Activated CD4-positive, alpha-beta T cell treated with anti-CD3 and anti-CD28 coated beads, Interleukin-2, amount 10 ng/mL, durations not matched to agents 24 days and 14 days (primary cell): ENCODE measurements around the gene UBR3. TPM values are rescaled to one million over a fixed set of nuclear protein-coding genes. Genes with fewer than 3 reads are reported as not detected.
A peak's percentile ranks its signal among the peaks of the same experiment; 100 is the strongest.
"Not testable (repeated sequence)": the region's sequence is repeated elsewhere in the genome, so short reads cannot be mapped to it uniquely, and the experiment has no call there.

Source experiments
- DNase-seq: peaks from one replicate; pipeline ENCODE4 v3.0.0; 2022
- H3K27ac Mint-ChIP-seq: one replicate; pipeline ENCODE4 v1.8.0; 2022; ENCODE audit warnings: mild to moderate bottlenecking, mixed read lengths
- H3K27me3 Mint-ChIP-seq: one replicate; pipeline ENCODE4 v1.8.0; 2022; ENCODE audit warnings: mixed read lengths
- H3K36me3 Mint-ChIP-seq: one replicate; pipeline ENCODE4 v1.8.0; 2022; ENCODE audit warnings: low read depth, mild to moderate bottlenecking, mixed read lengths
- H3K4me1 Mint-ChIP-seq: one replicate; pipeline ENCODE4 v1.8.0; 2021; ENCODE audit warnings: mixed read lengths
- H3K4me3 Mint-ChIP-seq: one replicate; pipeline ENCODE4 v1.8.0; 2022; ENCODE audit warnings: mild to moderate bottlenecking, moderate library complexity, mixed read lengths
- H3K9me3 Mint-ChIP-seq: one replicate; pipeline ENCODE4 v1.8.0; 2021; ENCODE audit warnings: mixed read lengths
- intact Hi-C: fragments of 100-400 bp; cut with micrococcal nuclease; formaldehyde crosslinking; loops from one replicate; pipeline ENCODE4 v1.15.1; 2023
- total RNA-seq: library from RNA; stranded (reverse); gene quantifications from 2 replicates; pipeline ENCODE4 v1.2.3, GENCODE V29; 2022

Gene UBR3
- total RNA-seq, 1 donor from 2014 or later: 25.8 TPM

DNA sequence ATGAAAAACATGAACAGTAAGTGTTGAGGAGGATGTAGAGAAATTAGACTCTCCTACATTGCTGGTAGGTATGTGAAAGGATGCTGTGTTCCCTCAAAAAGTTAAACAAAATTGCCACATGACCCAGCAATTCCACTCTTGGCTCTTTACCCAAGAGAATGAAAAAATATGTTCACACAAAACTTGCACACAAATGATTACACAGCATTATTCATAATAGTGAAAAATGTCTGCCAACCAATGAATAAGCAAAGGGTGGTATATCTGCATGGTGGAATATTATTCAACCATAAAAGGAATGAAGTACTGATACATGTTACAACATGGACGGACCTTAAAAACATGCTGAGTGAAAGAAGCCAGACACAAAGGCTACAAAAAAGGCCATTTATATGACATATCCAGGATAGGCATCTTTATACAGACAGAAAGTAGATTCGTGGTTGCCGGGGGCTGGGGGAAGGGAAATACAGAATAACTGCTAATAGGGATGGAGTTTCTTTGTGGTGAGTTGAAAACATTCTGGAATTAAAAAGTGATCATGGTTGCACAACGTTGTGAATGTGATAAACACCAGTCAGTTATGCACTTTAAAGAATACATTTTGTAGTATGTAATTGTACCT, 265.3 kb downstream of the UBR3 start:
- DNase-seq: no peak
- Mint-ChIP-seq H3K27ac (no peak overlapping the region), H3K27me3 (peaks cover 8% of the 10 kb centered on the region), H3K4me3 (no peak overlapping the region), H3K9me3 (no peaks in the 10 kb centered on the region), H3K36me3 (no peaks in the 10 kb centered on the region), H3K4me1 (no peaks in the 10 kb centered on the region)
- intact Hi-C loops: no loop called here

DNA sequence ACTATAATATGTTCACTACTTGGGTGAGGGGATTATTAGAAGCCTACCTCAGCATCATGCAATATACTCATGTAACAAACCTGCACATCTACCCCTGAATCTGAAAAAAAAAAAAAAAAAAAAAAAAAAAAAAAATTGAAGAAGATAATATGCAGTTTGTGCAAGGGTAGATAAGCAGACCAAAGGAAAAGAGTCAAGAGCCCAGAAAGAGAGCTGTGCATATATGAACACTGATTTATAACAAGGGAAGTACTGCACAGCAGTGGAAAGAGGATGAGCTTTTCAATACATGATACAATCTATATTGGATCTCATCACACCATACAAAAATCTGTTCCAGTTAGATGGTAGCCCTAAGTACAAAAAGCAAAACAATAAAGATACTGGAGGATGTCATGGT, 268.1 kb downstream of the UBR3 start:
- DNase-seq: no peak
- Mint-ChIP-seq H3K9me3 (no peaks in the 10 kb centered on the region), H3K4me1 (no peaks in the 10 kb centered on the region), H3K27me3 (peaks cover 11% of the 10 kb centered on the region), H3K4me3 (no peak overlapping the region), H3K36me3 (no peaks in the 10 kb centered on the region), H3K27ac (no peak overlapping the region)
- intact Hi-C loops: no loop called here

DNA sequence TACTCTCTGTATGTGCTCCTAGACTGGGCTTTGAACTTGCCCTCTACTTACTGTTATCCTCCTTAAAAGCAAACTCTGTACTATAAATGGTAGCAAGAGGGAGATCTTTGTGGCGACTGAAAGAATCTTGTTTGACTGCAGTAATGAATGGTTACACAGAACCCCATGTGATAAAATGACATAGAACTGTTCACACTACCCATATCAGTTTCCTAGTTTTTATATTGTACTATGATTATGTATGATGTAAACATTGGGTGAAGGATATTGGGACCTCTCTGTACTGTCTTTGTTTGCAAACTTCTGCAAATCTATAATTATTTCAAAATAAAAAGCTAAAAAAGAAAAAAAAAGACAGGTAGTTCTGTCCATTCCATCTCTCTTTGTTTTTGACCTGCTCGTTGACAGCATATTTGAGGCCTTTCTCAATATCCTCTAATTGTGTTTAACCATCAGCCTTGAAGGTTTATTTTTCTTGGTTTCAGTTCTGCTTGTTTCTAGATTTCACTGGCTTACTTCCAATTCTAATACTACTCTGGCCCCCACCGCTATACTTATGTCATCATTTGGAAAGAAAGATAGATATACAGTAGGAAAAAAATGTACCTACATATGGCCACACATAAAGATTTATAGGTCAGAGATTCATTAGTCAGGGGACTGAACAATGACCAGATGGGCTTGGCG, 271.5 kb downstream of the UBR3 start:
- H3K9me3 Mint-ChIP-seq: no peaks in the 10 kb centered on the region
- peaks cover 7% of the 10 kb centered on the region for H3K27me3 Mint-ChIP-seq
- H3K27ac Mint-ChIP-seq: no peak overlapping the region
- no peaks in the 10 kb centered on the region for H3K4me1 Mint-ChIP-seq
- no peaks in the 10 kb centered on the region for H3K36me3 Mint-ChIP-seq
- no peak overlapping the region for H3K4me3 Mint-ChIP-seq
- DNase-seq: no peak
- intact Hi-C loops: no loop called here

DNA sequence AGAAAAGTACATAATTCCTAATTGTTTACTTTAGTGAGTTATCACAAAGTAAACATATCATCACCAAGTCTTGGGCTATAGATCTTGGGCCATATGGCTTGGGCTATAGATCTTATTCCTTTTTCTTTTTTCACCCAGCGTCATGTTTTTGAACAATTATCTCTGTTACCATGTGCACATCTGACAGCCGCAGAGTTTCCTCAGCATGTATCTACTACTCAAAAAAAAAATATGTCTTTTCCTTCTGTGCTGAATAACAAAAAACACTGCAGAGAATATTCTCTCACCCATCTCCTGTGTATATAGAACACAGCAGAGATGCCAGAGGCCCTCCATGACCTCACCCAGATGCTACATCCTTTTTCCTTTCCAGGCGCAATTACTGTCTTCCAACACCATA, 274.5 kb downstream of the UBR3 start:
- intact Hi-C loops: no loop called here
- H3K9me3 Mint-ChIP-seq: no peaks in the 10 kb centered on the region
- H3K27me3 Mint-ChIP-seq: peaks cover 13% of the 10 kb centered on the region
- H3K36me3 Mint-ChIP-seq: no peaks in the 10 kb centered on the region
- H3K27ac Mint-ChIP-seq: no peak overlapping the region
- H3K4me1 Mint-ChIP-seq: no peaks in the 10 kb centered on the region
- H3K4me3 Mint-ChIP-seq: no peak overlapping the region
- no peak for DNase-seq

DNA sequence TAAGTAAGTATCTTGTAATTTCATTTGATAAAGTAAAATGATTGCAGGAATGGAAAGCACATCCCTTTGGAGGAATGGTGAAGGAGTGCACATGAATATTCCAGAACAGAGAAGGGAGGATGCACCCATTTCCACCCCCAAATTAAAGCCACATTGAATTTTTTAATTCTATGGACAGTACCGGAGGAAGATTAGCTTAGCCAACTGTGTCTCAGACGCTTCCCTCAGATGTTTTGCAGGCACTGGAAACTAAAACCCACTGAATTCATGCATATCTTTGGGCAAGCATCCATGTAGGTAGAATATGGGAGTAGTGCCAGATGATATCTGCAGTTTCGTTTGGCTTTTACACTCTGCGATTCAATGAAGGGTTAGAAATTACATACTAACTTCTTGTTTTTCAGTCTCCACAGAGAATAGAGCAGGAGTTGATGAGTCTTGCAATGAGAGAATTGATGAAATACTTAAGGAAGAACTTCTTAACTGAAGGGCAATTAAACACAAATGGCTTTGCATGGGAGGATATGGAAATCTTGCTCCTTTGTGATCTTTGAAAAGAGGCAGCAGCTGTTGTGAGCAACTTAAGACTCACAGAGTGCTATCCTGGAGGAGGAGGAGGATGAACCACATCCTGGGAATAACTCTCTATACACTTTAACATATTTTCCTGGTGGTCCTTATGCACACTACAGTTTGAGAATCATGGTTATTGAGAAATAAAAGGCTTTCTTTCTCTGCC, 279.0 kb downstream of the UBR3 start:
- intact Hi-C loops: no loop called here
- H3K4me3 Mint-ChIP-seq: no peak overlapping the region
- H3K27me3 Mint-ChIP-seq: peaks cover 14% of the 10 kb centered on the region
- H3K36me3 Mint-ChIP-seq: no peaks in the 10 kb centered on the region
- no peaks in the 10 kb centered on the region for H3K9me3 Mint-ChIP-seq
- no peak overlapping the region for H3K27ac Mint-ChIP-seq
- H3K4me1 Mint-ChIP-seq: no peaks in the 10 kb centered on the region
- DNase-seq: no peak

DNA sequence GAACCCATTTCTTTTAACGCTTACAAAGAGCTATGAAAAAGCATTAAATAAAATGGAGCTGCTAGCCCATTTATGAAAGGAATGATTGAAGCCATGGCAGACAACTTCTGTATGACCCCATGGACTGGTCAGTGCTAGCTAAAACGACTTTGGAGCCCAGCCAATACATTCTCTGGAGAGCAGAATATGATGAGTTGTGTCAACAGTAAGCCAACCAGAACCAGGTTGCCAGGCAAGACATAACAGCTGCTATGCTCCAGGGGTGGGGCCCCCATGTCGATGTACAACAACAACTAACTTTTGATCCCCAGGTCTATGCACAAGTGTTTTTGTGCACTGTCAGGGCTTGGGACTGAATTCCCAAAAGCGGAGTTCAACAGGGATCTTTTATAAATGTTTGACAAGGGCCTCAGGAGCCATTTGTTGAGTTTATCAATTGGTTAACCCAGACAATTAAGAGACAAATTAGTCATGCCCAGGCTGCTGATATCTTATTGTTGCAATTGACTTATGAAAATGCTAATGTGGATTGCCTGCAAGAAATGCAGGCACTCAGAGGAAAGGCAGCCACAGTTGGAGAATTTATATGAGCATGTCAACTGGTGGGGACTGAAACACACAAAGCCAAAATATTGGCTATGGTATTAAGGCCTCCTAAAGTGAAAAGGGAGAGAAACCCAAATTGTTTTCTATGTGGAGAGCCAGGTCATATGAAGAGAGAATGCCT, 286.1 kb downstream of the UBR3 start:
- Mint-ChIP-seq H3K36me3 (no peaks in the 10 kb centered on the region), H3K27ac (no peak overlapping the region), H3K27me3 (peaks cover 2% of the 10 kb centered on the region), H3K9me3 (no peaks in the 10 kb centered on the region), H3K4me1 (no peaks in the 10 kb centered on the region), H3K4me3 (no peak overlapping the region)
- intact Hi-C loops: no loop called here
- DNase-seq: peak; percentile 26

DNA sequence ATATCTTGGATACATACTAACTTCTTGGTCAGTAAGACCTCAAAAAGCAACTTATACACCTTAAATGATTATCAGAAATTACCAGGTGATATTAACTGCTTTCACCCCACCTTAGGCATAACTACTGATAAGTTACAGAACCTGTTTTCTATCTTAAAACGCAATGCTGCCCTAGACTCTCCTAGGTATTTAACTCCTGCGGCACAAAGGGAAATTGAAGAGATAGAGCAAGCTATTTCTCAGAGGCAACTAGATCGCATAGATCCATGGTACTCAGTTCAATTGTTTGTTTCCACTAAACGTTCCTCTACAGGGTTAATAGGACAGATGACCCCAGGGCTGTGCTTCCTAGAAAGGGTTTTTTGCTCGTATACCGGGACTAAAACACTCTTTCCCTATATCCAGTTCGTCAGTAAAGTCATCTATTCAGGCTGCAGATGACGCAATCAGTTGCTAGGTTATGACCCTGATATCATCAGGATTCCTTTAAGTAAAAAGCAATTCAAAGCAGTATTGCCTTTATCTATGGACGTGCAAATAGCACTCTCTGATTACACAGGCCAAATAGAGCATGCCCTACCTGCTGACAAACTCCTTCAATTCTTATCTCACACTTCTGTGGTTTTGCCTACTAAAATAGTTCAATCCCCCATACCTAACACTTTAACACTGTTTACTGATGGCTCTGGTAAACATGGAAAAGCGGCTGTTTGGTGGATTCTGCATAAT, 288.4 kb downstream of the UBR3 start:
- intact Hi-C loops: no loop called here
- Mint-ChIP-seq H3K27ac (no peak overlapping the region), H3K9me3 (no peaks in the 10 kb centered on the region), H3K36me3 (no peaks in the 10 kb centered on the region), H3K4me1 (no peaks in the 10 kb centered on the region), H3K4me3 (no peak overlapping the region), H3K27me3 (no peaks in the 10 kb centered on the region)
- peak; percentile 27 for DNase-seq

DNA sequence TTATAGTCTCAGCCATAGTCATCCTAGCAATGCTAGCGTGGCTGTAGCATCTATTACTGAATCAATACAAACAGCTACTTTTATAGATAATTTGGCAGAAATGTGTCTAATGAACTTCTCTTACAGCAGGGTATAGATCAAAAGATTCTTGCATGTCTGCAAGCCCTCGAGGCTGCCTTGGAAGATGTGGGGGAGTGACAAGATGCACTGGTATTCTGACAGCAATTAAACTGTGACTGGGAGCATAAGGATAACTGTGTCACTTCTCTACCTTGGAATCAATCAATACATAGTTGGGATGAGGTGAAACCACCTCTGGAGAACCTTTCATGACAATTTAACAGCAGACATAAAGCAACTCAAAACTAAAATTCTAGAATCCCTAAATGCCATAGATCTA, 291.4 kb downstream of the UBR3 start:
- Mint-ChIP-seq H3K4me3 (no peak overlapping the region), H3K4me1 (no peaks in the 10 kb centered on the region), H3K27ac (no peak overlapping the region), H3K36me3 (no peaks in the 10 kb centered on the region), H3K9me3 (no peaks in the 10 kb centered on the region), H3K27me3 (no peaks in the 10 kb centered on the region)
- DNase-seq: peak; percentile 27
- intact Hi-C loops: no loop called here

DNA sequence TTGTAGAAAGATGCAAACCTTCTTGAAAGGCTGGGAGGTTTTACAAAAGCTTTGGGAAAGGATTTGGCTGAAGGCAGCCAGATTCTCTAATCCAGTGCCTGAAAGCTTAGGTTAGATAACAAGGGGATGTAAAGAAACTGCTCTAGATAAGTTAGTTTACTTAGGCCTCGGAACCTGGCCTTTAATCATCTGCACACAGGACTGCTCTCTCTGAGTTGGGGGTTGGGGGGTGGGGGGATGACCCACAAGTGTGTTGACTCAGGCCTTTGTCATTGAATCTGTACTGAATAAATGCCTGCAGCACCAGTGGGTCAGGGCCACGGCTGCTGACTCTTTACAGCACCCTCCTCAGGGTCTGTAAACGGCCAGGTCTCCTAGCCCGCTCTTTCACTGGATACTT, 292.1 kb downstream of the UBR3 start:
- DNase-seq, H3K27ac Mint-ChIP-seq, H3K27me3 Mint-ChIP-seq, H3K4me3 Mint-ChIP-seq, H3K36me3 Mint-ChIP-seq, intact Hi-C loops, H3K4me1 Mint-ChIP-seq, H3K9me3 Mint-ChIP-seq: not testable (repeated sequence)

DNA sequence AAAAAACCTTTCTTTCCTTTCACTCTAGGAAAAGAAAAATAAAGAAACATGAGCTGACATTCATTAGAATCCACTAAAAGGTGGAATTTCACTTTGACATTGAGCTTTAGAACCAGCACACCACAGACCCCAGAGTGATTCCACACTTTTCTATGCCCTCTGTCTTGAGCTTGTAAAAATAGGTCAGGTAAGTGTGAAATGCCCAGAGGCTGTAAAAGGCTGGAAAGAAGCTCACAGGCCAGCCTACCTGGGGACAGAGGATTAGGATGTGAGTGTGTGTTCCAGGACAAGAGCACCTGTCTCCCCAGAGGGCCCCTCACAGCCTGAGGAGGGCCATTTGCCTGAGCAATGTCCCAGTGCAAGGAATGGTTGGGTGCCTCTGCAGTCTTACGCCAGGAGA, 294.4 kb downstream of the UBR3 start:
- Mint-ChIP-seq H3K9me3 (no peaks in the 10 kb centered on the region), H3K4me1 (no peaks in the 10 kb centered on the region), H3K27me3 (no peaks in the 10 kb centered on the region), H3K36me3 (no peaks in the 10 kb centered on the region), H3K27ac (no peak overlapping the region), H3K4me3 (no peak overlapping the region)
- no peak for DNase-seq
- intact Hi-C loops: no loop called here

DNA sequence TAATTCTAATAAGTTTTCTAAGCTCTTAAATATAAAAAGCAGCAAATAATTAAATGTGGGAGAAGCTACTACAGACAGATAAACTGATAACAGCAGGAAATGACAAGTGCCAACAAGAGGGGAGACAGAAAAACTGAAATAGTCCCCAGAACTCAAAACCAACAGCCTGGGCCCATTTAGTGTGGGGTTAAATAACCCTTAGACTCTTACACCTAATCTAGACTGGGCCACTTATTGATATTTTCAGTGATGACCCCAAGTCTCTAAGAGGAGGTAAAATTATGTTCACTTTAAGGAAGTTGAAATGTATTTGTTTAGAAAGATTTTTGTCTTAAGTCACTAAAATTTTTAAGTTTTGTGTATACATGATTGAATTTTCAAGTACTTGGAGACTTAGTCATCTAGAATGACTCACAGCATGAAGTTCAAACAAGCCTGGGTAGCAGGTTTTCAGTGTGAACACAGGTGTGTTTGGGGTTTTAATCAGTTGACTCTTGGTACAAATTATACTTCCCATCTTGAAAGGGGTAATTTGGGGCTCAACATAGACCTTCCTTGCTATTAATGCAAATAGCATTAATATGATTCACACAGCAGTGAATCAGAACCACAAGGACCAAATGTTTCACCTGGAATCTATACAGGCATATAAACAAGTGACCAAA, 295.8 kb downstream of the UBR3 start:
- intact Hi-C loops: no loop called here
- Mint-ChIP-seq H3K27ac (no peak overlapping the region), H3K27me3 (peaks cover 4% of the 10 kb centered on the region), H3K4me3 (no peak overlapping the region), H3K9me3 (no peaks in the 10 kb centered on the region), H3K36me3 (no peaks in the 10 kb centered on the region), H3K4me1 (no peaks in the 10 kb centered on the region)
- DNase-seq: no peak

DNA sequence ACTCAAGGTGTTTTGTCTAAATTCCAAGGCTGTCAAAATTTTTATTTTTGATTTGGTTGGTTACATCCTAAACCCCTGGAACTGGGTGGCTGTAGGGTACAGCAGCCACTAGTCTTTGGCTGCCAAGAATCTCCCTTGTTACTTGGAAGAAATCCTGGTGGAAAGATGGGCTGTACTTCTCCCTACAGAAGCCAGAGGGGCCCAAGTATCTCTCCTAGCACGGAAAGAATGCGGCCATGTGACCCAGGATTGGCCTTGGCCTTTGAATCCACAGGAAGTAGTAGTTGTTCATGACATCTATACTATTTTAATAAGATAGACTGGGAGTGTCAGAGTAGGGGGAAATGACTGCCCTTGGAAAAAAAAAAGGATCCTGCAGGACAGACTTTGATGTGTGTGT, 296.3 kb downstream of the UBR3 start:
- no peak for DNase-seq
- Mint-ChIP-seq H3K27ac (no peak overlapping the region), H3K4me3 (no peak overlapping the region), H3K4me1 (no peaks in the 10 kb centered on the region), H3K27me3 (peaks cover 6% of the 10 kb centered on the region), H3K9me3 (peaks cover 3% of the 10 kb centered on the region), H3K36me3 (no peaks in the 10 kb centered on the region)
- intact Hi-C loops: no loop called here

DNA sequence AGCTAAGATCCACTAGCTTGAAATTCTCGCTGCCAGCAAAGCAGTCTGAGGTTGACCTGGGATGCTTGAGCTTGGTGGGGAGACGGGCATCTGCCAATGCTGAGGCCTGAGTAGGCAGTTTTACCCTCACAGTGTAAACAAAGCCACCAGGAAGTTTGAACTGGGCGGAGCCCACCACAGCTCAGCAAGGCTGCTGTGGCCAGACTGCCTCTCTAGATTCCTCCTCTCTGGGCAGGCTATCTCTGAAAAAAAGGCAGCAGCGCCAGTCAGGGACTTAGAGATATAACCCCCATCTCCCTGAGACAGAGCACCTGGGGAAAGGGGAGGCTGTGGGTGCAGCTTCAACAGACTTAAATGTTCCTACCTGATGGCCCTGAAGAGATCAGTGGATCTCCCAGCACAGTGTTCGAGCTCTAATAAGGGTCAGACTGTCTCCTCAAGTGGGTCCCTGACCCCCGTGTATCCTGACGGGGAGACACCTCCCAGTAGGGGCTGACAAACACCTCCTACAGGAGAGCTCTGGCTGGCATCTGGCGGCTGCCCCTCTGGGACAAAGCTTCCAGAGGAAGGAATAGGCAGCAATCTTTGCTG, 299.0 kb downstream of the UBR3 start:
- Mint-ChIP-seq H3K9me3 (peaks cover 13% of the 10 kb centered on the region), H3K27me3 (peaks cover 14% of the 10 kb centered on the region)
- intact Hi-C loops, H3K4me3 Mint-ChIP-seq, H3K27ac Mint-ChIP-seq, DNase-seq, H3K36me3 Mint-ChIP-seq, H3K4me1 Mint-ChIP-seq: not testable (repeated sequence)
